Measurements from ENCODE around the gene RAB37. TPM values are rescaled to one million over a fixed set of nuclear protein-coding genes. Genes with fewer than 3 reads are reported as not detected.

Gene RAB37, protein sequence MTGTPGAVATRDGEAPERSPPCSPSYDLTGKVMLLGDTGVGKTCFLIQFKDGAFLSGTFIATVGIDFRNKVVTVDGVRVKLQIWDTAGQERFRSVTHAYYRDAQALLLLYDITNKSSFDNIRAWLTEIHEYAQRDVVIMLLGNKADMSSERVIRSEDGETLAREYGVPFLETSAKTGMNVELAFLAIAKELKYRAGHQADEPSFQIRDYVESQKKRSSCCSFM
- 5.6 TPM for total RNA-seq
- 1.7 TPM for polyA plus RNA-seq (ENCODE audit: insufficient read depth, low read depth, low replicate concordance)
- long read RNA-seq, donor 1, partial matches to known transcripts, result 0 of 1 reads
- long read RNA-seq, donor 1, other reads (novel, unspliced or antisense), result 0 of 1 reads
- long read RNA-seq, donor 2, partial matches to known transcripts, result 0 of 1 reads
- long read RNA-seq, donor 2, other reads (novel, unspliced or antisense), result 0 of 1 reads
- long read RNA-seq, donor 3, partial matches to known transcripts, result 0 of 1 reads
- long read RNA-seq, donor 3, other reads (novel, unspliced or antisense), result 0 of 1 reads
- long read RNA-seq, donor 4, partial matches to known transcripts, result 0 of 3 reads
- long read RNA-seq, donor 4, other reads (novel, unspliced or antisense), result 0 of 3 reads
- long read RNA-seq, donor 5, result 0 reads
- long read RNA-seq, donor 6, result 0 reads
- long read RNA-seq, donor 7, partial matches to known transcripts, result 0 of 6 reads
- long read RNA-seq, donor 7, other reads (novel, unspliced or antisense), result 1 of 6 reads
- long read RNA-seq, donor 8, result 0 reads
- long read RNA-seq, donor 9, partial matches to known transcripts, result 0 of 1 reads
- long read RNA-seq, donor 9, other reads (novel, unspliced or antisense), result 0 of 1 reads
- long read RNA-seq, donor 10, partial matches to known transcripts, result 0 of 1 reads
- long read RNA-seq, donor 10, other reads (novel, unspliced or antisense), result 0 of 1 reads

DNA sequence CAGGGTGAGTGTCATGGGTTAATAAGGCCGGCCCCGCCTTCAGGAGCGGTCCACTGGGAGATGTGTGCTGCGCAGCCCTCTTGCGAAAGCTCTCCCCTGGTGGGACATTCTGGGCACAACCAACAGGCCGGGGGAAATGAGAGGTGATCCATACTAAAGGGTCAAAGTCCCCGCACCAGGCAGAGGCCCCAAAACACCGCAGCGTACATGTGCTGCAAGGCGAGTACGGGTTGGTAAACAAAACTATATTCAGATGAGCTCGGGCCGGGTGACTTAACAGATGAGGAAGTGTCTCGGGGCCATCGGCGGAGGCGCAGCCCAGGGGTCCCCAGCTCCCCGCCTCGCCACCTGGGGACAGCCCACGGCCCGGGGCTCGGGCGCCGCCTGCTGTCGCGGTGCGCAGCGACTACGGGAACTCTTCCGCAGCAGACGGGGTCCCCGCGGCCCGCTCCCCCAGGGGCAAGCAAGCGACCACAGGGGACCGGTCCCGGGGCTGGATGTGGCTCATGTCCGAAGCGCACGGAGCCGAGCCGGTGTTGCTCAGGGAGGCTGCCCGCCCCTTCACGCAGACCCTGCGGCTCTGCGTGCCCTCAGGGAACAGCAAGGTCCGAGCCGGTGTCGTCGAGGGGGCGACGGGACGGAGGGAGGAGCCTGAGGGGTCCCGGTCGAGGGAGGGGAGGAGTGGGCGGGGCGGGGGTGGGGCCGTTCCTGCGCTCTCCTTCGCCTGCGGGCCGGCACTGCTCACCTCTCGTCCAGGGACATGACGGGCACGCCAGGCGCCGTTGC is at the start of gene RAB37:
Gene RAB37, plus strand, starts transcription at position 744 of the 786 bp plus-strand sequence. Its CDS starts 17 bp downstream, at position 761.
- H3K9ac ChIP-seq (ENCODE audit: low read length in 3 of 3), result no peak within 1 kb of the TSS
- TF ChIP-seq, protein P1, sequence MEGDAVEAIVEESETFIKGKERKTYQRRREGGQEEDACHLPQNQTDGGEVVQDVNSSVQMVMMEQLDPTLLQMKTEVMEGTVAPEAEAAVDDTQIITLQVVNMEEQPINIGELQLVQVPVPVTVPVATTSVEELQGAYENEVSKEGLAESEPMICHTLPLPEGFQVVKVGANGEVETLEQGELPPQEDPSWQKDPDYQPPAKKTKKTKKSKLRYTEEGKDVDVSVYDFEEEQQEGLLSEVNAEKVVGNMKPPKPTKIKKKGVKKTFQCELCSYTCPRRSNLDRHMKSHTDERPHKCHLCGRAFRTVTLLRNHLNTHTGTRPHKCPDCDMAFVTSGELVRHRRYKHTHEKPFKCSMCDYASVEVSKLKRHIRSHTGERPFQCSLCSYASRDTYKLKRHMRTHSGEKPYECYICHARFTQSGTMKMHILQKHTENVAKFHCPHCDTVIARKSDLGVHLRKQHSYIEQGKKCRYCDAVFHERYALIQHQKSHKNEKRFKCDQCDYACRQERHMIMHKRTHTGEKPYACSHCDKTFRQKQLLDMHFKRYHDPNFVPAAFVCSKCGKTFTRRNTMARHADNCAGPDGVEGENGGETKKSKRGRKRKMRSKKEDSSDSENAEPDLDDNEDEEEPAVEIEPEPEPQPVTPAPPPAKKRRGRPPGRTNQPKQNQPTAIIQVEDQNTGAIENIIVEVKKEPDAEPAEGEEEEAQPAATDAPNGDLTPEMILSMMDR (IDR thresholded peaks at IDR 0.05; ENCODE audit: borderline replicate concordance, extremely low read depth, insufficient read depth), result no peak
- H3K27me3 ChIP-seq (ENCODE audit: control insufficient read depth, insufficient read depth, low read length), result no peaks in the 10 kb centered on the region
- peaks cover 0 to 12% (median 0%) of the 10 kb centered on the region in 3 donors for H3K4me1 ChIP-seq (ENCODE audit: control insufficient read depth in 2 of 3, insufficient read depth in 2 of 3, low read depth in 1 of 3, low read length in 3 of 3)
- DNase-seq (peak in 4 of 5 donors; percentile 62 to 79 (median 74)), FAIRE-seq (no peak)
- no peak within 1 kb of the TSS for H3K27ac ChIP-seq (ENCODE audit: low read depth in 2 of 2, low read length in 2 of 2)
- intact Hi-C loops (cut with DNase I), result no loop called here
- no peaks in the 10 kb centered on the region for H3K36me3 ChIP-seq (ENCODE audit: control insufficient read depth in 2 of 3, insufficient read depth in 3 of 3, low read length in 3 of 3)
- H3K4me3 ChIP-seq (ENCODE audit: low read length in 3 of 3), result peak within 1 kb of the TSS in 1 of 3 donors; percentile 29
- no peaks in the 10 kb centered on the region for H3K9me3 ChIP-seq (ENCODE audit: control insufficient read depth in 2 of 3, insufficient read depth in 1 of 3, low read length in 3 of 3)

DNA sequence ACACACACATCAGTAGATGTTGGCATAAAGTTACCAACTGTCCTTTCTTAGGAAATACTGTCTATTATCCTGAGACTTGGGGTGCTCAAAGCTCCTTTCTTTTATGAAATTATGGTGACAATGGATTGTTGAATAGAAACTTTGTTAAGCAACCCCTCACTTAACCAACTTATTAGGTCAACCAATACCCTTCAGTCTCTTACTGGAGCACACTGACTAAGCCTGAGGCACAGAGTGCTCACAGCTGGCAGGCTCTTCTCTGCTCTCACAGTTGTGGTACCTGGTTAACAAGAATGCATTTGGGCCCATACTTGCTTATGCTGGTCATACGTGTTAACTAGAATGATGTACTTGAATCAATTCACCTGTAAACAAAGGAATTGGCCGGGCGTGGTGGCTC is 49.2 kb upstream of the RAB37 start:
- TF ChIP-seq, protein P1 (IDR thresholded peaks at IDR 0.05; ENCODE audit: borderline replicate concordance, extremely low read depth, insufficient read depth), result no peak
- no peaks in the 10 kb centered on the region for H3K4me1 ChIP-seq (ENCODE audit: control insufficient read depth in 2 of 3, insufficient read depth in 2 of 3, low read depth in 1 of 3, low read length in 3 of 3)
- H3K27me3 ChIP-seq (ENCODE audit: control insufficient read depth, insufficient read depth, low read length), result no peaks in the 10 kb centered on the region
- no peak for DNase-seq
- H3K9ac ChIP-seq (ENCODE audit: low read length in 3 of 3), result no peak overlapping the region
- FAIRE-seq, result no peak
- no peaks in the 10 kb centered on the region for H3K36me3 ChIP-seq (ENCODE audit: control insufficient read depth in 2 of 3, insufficient read depth in 3 of 3, low read length in 3 of 3)
- no peaks in the 10 kb centered on the region for H3K9me3 ChIP-seq (ENCODE audit: control insufficient read depth in 2 of 3, insufficient read depth in 1 of 3, low read length in 3 of 3)
- H3K4me3 ChIP-seq (ENCODE audit: low read length in 3 of 3), result no peak overlapping the region
- intact Hi-C loops (cut with DNase I), result no loop called here
- H3K27ac ChIP-seq (ENCODE audit: low read depth in 2 of 2, low read length in 2 of 2), result no peak overlapping the region

DNA sequence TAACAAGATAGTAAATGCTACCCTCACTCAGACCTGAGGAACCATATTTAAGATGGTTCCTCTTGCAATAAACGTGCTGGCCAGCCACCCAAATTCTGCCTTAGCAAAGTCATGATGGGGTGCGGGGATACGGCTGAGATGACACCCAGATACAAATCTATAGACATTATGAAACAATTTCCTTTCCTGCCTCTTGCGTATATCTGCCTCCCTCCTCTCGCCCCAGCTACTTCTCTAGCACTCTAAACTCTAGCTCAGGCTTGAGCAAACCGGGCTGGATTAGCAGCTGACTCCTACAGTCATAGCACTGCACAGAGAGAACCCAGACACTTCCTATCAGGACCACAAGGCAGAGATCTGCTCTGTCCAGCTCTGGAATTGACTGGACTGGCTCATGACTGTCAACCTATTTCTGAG is 46.6 kb upstream of the RAB37 start:
- intact Hi-C loops (cut with DNase I), result no loop called here
- DNase-seq, result peak in 1 of 5 donors; percentile 21
- no peak overlapping the region for H3K4me3 ChIP-seq (ENCODE audit: low read length in 3 of 3)
- no peak overlapping the region for H3K27ac ChIP-seq (ENCODE audit: low read depth in 2 of 2, low read length in 2 of 2)
- H3K4me1 ChIP-seq (ENCODE audit: control insufficient read depth in 2 of 3, insufficient read depth in 2 of 3, low read depth in 1 of 3, low read length in 3 of 3), result no peaks in the 10 kb centered on the region
- H3K27me3 ChIP-seq (ENCODE audit: control insufficient read depth, insufficient read depth, low read length), result no peaks in the 10 kb centered on the region
- no peak overlapping the region for H3K9ac ChIP-seq (ENCODE audit: low read length in 3 of 3)
- H3K9me3 ChIP-seq (ENCODE audit: control insufficient read depth in 2 of 3, insufficient read depth in 1 of 3, low read length in 3 of 3), result no peaks in the 10 kb centered on the region
- TF ChIP-seq, protein P1 (IDR thresholded peaks at IDR 0.05; ENCODE audit: borderline replicate concordance, extremely low read depth, insufficient read depth), result no peak
- H3K36me3 ChIP-seq (ENCODE audit: control insufficient read depth in 2 of 3, insufficient read depth in 3 of 3, low read length in 3 of 3), result no peaks in the 10 kb centered on the region
- no peak for FAIRE-seq

Data from kidney (tissue), 22 donors.